ENCODE results near the gene NBAS.
"Not testable (repeated sequence)": the region's sequence is repeated elsewhere in the genome, so short reads cannot be mapped to it uniquely, and the experiment has no call there.

NBAS gene

DNA sequence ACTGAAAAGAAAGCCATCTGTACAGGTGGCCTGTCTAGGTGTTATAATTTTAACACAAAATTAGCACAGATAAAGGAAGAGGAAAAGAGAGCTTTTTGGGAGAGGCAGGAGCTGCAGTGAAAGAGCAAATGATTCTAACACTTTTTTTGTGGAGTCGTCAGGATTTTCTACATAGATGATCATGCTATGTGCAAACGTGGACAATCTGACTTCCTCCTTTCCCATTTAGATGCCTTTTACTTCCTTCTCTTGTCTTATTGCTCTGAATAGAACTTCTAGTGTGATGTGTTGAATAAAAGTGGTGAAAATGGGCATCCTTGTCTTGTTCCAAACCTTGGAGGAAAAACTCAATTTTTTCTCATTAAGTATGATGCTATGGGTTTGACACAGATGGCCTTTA is 334.5 kb downstream of the NBAS start:
- no peak for DNase-seq (ENCODE audit: low read depth in 1 of 2, low spot score in 1 of 2)

DNA sequence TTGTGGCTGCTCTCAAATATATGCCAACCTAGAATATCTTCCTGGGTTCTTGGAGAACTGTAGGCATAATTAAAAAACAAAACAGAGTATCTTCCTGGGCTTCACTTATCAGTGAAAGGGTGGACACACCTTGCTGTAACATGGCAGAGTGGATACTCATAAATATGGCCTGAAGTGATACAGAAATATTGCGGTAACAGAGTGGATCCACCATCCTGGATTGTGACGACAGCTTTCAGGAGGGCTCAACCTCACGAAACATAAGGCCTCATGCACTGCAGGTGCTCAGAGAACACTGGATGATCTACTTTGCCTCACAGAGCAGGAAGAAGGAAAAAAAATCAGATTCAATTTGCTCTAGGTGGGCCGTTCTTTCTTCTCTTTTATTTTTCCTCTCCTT is 336.0 kb downstream of the NBAS start:
- DNase-seq (ENCODE audit: low read depth in 1 of 2, low spot score in 1 of 2): no peak

DNA sequence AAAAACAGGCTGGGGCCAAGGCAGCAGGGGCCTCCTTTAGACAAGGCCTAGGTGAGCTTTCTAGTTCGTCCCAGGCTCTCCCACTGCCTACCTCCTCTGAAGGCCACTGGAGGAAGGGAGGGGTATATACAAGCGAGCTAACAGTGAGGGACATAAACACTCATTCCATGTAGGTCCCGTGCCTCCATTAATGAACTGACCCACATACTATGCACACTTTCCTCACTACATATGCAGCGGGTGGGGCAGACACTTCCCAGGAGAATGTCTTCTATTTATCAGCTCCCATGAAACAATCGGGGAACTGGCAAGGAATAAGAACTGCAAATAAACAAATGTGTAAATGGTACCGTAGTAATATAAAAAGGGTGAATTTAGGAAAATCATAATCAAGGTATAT is 336.5 kb downstream of the NBAS start:
- DNase-seq (ENCODE audit: low read depth in 1 of 2, low spot score in 1 of 2): no peak

DNA sequence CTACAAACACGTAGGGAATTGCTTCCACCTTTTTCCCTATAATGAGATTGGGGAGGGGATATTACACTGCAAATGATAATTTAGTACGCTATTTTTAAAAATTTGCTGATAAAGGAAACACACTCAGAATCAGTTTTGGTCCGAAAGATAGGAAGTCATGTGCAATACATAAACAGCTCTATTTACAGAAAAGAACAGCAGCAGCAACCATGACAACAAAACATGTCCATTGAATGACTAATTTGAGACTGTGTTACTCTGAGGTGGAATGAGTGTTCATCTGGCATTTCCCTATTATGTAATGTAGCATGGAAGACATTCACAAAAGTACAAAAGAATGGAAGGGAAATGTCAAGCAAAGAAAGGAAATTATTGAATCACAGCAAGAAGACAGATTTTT is 337.2 kb downstream of the NBAS start:
- no peak for DNase-seq (ENCODE audit: low read depth in 1 of 2, low spot score in 1 of 2)

DNA sequence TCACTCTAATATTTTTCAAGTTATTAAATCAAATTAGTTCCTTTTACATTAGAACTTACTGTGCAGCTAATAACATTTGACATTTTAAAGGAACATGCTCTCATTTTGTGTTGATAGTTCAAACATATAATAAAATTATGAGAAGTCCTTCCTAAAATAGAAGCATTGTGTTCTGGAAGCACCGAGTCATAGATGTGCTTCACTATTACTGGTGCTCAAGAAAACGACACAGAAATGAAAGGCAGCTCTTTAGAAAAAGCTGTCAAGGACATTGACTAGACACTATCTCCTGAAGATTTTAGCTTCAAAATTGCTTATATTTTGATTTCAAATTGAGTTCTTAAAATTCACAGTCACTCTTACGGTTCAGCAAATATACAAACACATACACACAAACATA is 338.3 kb downstream of the NBAS start:
- DNase-seq (ENCODE audit: low read depth in 1 of 2, low spot score in 1 of 2): no peak

DNA sequence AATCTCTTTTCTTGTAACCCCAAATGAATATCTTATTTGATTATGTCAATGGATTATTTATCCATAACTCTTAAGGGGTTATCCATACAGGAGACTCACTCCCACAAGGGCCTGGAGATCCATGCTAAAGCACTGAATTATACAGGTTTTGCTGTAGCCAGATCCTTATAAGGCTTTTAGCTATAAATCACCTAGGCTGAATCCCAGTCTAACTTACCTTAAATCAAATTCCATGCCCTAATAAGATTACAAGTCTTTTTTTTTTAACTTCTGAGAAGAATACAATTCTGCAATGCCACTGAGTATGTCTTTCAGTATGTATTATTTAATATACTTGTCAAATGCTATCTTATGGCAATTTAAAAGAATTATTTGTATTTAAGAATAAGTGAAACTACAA is 340.5 kb downstream of the NBAS start:
- no peak for DNase-seq (ENCODE audit: low read depth in 1 of 2, low spot score in 1 of 2)

DNA sequence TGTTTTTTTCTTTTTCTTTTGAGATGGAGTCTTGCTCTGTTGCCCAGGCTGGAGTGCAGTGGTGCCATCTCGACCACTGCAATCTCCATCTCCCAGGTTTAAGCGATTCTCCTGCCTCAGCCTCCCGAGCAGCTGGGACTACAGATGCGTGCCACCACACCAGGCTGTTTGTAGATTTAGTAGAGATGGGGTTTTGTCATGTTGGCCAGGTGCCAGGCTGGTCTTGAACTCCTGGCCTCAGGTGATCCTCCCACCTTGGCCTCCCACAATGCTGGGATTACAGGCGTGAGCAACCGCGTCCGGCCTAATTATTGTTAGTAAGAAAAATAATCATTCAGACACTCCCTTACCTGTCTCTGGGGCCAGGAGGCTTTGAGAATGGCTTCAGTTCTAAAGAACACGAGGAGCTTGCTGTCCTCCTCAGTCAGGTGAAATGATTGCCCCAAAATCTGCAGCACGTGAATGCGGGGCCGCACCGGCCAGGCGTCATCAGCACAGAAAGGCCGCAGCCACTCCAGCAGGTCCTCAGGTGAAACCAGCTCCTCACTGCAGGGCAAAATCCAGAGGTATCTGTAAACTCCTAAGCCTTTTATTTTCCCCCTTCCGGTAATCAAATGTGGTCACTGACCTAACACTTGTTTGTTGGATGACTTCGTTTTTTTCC is 342.6 kb downstream of the NBAS start:
- no peak for DNase-seq (ENCODE audit: low read depth in 1 of 2, low spot score in 1 of 2)

DNA sequence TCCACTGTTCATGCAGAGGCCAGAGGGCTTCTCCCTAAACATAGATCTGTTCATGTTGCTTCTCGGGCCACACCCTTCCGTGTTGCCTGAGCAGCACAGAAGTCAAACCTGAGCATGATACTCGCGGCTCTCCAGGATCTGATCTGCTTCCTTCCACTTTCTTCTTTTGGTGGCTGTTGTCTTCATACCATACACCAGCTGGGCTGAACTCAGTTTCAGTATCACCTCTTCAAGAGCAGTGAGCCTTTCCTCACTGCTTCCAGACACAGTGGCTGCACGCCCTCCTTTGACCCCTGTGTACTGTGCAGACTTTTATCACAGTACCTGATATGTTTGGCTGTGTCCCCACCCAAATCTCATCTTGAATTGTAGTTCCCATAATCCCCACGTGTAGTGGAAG is 348.9 kb downstream of the NBAS start:
- DNase-seq (ENCODE audit: low read depth in 1 of 2, low spot score in 1 of 2): no peak

DNA sequence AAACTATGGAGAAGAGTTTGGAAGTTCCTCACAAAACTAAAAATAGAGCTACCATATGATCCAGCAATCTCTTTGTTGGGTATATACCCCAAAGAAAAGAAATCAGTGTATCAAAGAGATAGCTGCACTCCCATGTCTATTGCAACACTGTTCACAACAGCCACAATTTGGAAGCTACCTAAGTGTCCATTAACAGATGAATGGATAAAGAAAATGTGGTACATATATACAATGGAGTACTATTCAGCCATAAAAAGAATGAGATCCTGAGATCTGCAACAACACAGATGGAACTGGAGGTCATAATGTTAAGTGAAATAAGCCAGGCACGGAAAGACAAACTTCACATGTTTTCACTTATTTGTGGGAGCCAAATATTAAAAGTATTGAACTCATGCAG is 350.6 kb downstream of the NBAS start:
- not testable (repeated sequence) for DNase-seq (ENCODE audit: low read depth in 1 of 2, low spot score in 1 of 2)

DNA sequence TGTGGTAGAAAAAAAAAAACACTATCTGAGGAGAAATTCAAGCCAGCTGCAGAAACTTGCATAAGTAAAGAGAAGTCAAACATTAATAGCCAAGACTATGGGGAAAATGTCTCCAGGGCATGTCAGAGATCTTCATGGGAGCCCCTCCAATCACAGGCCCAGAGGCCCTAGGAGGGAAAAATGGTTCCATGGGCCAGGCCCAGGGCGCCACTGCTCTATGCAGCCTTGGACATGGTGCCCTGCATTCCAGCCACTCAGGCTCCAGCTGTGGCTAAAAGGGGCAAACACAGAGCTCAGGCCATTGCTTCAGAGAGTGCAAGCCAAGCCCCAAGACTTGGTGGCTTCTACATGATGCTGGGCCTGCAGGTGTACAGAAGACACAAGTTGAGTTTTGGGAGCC is 354.7 kb downstream of the NBAS start:
- no peak for DNase-seq (ENCODE audit: low read depth in 1 of 2, low spot score in 1 of 2)

DNA sequence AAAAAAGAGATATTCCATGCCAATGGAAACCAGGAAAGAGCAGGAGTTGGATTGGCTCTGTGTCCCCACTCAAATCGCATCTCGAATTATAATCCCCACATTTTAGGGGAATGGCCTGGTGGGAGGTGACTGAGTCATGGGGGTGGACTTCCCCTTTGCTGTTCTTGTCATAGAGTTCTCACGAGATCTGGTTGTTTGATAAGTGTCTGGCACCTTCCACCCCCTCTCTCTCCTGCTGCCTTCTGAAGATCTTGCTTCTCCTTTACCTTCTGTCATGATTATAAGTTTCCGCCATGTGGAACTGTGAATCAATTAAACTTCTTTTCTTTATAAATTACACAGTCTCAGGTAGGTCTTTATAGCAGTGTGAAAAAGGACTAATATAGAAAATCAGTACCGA is 355.6 kb downstream of the NBAS start:
- DNase-seq (ENCODE audit: low read depth in 1 of 2, low spot score in 1 of 2): no peak

DNA sequence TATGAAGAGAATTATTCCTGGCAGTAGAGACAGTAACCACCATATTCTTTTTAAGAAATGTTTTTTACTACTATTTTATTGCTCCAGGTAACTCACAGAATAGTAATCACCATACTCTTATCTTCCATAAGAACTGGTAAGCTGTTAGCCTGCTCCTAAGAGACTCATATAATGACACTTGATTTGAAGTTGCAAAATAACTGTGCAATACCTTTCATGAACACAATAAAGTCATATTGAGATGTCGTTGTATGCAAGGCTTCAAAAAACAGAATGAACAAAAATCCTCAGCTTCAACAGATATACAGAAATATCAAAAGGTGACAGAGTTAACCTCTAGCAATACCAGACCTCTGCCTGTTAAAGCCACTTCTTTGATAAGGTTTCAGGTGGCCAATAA is 360.1 kb downstream of the NBAS start:
- no peak for DNase-seq (ENCODE audit: low read depth in 1 of 2, low spot score in 1 of 2)

DNA sequence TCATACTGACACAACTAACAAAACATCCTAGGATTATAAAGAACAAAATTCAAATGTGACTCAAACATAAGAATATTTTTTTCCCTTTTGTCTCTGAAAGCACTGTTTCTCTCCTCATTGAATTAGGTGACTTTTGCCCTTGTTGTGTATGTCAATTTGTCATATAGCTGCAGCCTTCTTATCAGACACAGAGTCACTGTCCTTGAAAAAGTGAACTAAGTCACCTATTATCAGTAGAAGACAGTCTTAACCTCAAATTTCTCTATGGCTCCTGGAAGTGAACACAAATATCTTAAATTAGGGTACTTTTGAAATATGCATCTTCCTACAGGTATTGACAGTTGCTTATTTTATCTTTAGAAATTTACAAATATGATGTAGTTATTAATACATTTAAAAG is 360.6 kb downstream of the NBAS start:
- no peak for DNase-seq (ENCODE audit: low read depth in 1 of 2, low spot score in 1 of 2)

DNA sequence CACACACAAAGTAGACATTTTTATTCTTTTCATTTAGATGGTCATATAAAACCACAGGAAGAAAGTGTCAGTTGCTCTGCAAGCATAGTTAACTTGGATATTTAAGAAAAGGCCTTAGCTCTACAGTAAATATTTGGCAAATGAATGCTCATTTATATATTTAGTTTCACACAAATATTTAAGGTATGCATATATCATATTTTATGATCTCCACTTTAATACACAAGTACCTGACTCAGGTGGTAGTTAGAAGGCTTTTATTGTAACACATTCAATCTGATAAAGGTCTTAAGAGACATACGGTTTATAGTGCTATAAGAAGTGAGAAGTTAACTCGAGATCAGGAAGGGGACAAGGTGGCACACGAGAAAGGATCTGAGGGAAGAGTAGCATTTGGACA is 363.1 kb downstream of the NBAS start:
- DNase-seq (ENCODE audit: low read depth in 1 of 2, low spot score in 1 of 2): no peak

DNA sequence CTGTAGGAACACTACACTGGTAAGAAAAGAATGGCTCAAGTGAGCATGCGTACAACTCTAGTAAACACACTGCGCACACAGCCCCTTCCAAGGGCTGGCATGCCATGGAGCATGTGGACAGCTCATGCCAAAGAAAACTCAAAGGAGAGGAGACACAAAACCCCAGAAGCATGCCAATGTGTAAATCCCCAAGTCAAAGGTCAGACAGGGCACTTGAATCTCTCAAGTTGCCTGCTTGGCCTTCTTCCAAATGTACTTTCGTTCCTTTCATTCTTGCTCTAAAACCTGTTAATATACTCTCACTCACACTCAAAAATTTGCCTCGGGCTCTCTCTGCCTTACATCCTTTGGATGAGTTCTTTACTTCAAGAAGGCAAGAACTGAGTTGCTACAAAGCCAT is 365.3 kb downstream of the NBAS start:
- no peak for DNase-seq (ENCODE audit: low read depth in 1 of 2, low spot score in 1 of 2)

DNA sequence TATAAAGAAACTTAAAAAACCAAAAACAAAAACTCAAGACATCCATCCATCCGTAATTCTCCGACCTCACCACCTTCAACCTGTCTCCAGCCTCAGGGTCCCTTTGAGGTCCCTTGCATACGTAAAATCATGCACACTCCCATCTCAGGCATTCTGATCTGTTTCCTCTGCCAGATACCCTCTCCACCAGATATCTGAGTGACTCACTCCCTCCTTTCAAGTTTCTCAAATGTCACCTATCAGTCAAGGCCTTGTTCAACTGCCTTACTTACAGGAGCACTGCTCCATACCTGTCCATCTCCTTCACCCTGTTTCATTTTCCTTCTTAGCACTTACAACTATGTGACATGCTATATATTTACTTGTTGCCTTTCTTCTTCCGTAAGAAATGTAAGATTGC is 369.3 kb downstream of the NBAS start:
- DNase-seq (ENCODE audit: low read depth in 1 of 2, low spot score in 1 of 2): no peak

DNA sequence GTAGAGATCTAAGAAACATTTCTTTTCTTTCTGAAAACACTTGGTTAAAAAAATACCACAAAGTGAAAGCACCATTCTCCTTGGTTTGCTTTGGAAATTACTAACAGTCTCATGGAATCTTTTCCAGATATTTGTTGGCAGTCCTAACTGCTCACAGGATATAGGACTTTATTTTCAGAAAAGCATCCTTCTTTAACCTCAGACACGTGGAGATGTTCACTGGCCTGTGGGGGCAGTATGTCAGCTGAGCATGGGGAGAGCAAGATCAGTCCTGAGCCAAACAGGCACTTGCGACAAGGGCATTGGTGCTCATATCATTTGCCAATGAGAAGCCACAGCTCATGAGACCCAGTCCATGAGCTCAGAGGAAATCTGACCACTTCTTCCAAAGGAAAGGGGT is 371.9 kb downstream of the NBAS start:
- DNase-seq (ENCODE audit: low read depth in 1 of 2, low spot score in 1 of 2): no peak

DNA sequence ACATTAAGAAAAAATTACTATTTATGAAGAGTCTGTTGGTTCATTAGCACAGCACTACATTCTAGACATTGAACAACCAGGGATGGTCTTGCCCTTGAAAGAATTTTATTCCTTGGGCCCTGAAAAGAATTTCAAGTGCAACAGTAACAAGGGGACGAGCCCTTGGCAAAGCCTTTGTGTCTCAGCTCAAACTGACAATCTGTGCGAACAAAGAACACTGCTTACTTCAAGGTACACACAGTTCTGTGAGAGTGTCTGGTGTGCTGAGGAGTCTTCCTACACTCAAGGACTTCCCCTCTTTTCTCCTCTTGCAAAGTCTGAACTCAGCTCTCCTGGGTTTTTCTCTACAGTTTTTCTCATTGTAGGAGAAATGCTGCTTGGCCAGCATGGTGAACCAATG is 373.4 kb downstream of the NBAS start:
- no peak for DNase-seq (ENCODE audit: low read depth in 1 of 2, low spot score in 1 of 2)

DNA sequence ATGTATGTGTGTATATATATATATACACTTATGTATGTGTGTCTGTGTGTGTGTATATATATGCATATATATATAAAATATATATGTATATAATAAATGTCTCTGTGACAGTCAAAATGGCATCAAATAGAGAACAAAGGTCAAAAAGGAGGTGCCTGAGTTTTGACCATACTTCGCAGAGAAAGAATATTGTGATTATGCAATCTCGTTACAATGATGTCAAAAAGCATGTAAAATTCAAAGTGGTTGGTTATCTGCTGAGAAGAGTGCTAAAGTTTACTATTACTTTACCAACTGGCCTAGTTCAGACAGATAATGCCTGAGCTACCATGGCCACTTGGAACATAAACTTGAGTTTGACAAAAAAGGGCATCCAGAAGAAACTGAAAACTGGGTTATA is 375.0 kb downstream of the NBAS start:
- DNase-seq (ENCODE audit: low read depth in 1 of 2, low spot score in 1 of 2): no peak

DNA sequence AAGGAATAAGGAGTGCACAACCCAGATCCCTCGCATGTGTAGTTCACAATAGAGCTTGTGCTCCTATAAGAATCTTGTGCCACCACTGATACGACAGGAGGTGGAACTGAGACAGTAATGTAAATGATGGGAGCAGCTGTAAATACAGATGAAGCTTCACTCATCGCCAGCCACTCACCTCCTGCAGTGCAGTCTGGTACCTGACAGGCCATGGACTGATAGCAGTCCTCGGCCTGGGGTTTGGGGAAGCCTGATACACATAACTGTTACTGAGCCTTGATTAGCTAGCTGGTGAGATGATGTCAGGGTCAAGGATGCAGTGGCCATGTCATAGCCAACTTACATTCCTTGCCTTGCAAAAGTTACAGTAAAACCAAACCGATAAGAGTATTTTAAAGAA is 376.6 kb downstream of the NBAS start:
- no peak for DNase-seq (ENCODE audit: low read depth in 1 of 2, low spot score in 1 of 2)

DNA sequence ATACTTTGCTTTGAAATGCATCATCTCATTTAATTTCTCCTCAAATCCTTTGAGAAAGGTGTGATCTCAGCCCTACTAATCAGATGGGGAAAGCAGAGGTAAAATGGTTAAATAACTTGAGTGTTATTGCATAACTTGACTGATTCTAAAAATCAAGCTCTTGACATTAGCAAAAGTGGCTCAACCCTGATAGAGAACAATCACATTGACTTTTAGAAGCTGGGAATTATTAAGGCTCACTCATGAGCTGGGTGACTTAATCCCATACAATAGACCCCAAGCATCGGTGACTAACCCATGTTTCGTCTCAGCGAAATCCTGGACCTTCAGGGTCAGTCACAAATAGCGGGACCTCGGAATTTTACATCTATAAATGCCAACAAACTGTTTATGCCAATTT is 378.9 kb downstream of the NBAS start:
- DNase-seq (ENCODE audit: low read depth in 1 of 2, low spot score in 1 of 2): no peak

DNA sequence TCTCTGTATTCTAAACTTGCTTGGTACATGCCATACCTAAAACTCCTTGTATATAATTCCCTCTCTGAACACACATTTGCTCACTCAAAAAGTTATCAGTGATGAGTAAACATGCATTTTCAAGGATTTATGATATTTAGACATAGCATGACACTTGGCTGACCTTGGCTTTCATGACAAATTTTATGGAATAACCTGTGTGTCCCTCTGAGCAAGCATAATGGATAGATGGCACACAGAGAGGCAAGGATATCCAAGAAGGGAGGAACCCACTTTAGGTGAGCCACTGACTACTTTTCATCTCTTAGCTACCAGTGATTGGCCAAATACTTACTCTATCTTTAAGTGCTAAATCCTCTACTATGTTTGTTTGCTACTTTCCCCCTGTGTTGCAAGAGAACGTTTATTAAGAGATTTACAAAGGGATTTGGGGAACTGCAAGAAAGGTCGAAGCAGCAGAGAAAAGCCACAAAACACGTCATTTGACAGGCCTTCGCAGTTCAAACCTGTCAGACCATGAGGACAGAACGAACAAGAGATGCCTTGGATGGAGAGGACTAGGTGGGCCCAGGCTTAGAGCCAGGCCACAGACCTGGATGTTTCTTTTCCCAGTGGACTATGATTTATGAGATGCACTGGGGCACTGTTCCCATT is 379.9 kb downstream of the NBAS start:
- DNase-seq (ENCODE audit: low read depth in 1 of 2, low spot score in 1 of 2): no peak

DNA sequence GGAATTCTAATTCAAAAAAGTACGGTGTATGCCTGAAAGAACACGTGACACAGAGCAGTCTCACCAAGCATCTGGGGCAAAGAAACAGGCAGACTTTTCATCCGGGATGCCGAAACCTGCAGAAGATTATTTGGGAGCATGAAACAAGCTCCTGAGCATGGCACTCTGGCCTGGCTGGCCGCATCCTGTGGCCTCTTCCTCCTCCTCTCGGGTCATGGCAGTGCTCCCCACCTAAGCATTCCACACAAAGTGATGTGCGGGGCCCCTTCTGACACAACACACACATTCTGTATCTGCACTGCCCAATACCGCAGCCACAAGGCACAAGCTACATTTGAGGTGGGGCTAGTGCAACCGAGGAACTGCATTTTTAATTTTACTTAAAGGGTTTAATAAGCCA is 380.8 kb downstream of the NBAS start:
- DNase-seq (ENCODE audit: low read depth in 1 of 2, low spot score in 1 of 2): no peak
